NCI-H2196 (cell line): ENCODE data around the gene AFF3.
"Not testable (repeated sequence)": the region's sequence is repeated elsewhere in the genome, so short reads cannot be mapped to it uniquely, and the experiment has no call there.

Source experiments
- DNase-seq: peaks from one replicate; lab custom pipeline; 2025; ENCODE audit not compliant: unreplicated experiment; lab: John Stamatoyannopoulos, UW

Gene AFF3

GRCh38 chr2:100146657-100146960 lies 4.2 kb upstream of the AFF3 start:
- DNase-seq, result no peak

- DNase-seq, result no peak
These were observed 3.7 kb upstream of the AFF3 start for GRCh38 chr2:100145893-100146656.

- DNase-seq, result no peak
These were observed 896 bp upstream of the AFF3 start for GRCh38 chr2:100143286-100143685.

DNA sequence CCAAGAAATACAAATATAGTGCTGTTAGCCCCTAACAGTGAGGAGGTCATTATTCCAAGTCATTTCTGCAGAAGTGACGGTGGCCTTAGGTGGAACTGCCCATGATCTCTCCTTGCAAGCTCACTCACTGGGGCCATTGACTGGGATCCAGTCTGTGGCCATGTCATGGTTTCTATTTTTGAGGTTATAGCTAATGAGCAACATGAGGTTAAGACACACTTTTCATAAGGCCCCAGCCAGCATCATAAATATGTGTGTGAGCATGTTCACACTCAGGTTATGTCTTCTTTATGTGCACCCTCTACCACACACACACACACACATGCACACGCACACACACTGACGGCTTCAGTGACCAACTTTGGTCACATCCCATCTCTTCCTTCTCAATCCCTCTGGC lies 484 bp downstream of the AFF3 start:
- no peak for DNase-seq

DNA sequence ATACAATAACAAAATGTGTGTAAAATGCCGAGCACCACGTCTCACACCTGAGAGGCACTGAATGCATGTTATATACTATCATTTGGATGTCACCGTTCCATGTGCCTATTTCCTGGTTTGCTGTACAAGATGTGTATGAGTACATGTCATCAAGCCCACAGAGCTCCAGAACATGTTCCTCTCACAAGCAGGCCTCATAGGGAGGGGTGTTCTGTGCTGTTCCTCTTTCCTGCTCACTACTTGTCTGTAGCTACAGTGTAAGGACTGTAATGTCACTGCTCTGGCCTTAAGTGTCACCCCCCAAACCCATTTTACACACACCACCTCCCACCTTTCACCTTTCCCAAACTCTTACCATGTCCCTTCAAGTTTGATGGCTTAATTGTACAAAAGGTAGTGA lies 1.8 kb downstream of the AFF3 start:
- no peak for DNase-seq

DNA sequence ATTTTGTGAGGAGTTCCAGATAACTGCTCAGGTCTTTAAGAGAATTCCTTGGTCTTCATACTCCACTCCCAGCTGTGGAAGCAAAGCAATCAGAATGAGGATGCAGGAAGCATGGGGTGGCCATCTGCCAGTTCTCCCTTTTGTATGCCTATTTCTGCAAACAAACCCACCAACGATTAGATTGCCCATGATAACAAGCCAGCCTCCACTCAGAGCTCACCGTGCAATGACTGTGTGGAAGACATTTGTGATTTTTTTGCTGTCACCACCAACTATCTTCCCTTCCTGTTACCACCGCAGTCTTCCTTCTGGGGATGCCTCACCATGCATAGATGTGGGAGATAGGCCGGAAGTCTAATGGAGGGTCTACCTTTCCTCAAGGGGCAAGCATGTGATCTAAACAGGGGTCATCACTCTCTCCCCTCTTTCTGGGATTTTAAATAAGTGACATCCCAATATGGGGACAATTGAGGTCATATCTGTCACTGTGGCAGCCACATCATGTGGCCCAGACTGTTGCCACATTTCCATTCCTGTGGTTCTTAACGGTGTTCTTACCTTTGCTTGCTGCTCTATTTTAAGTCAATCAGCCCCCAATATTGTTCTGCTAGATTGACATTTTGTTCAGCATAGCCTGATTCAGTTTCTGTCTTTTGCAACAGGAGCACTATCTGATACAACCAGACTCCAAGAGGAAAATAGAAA lies 4.4 kb downstream of the AFF3 start:
- no peak for DNase-seq

DNA sequence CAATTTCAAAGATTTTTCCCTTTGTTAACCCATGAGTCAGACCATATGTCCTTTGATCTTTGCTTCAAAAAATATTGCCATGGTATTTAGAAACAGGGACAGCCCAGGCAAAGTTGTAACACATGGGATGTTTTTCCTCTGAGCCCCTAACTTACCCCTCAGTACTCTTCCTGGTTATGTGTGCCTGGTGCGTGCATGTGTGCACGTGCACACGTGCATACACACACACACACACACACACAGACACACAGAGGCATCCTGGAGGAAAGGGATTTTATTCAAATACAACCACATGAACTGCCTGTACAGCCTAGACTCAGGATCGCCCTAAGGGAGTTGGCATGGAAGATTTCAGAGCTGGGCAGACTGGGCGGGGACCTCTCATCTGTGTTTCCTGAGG lies 5.1 kb downstream of the AFF3 start:
- DNase-seq, result no peak

DNA sequence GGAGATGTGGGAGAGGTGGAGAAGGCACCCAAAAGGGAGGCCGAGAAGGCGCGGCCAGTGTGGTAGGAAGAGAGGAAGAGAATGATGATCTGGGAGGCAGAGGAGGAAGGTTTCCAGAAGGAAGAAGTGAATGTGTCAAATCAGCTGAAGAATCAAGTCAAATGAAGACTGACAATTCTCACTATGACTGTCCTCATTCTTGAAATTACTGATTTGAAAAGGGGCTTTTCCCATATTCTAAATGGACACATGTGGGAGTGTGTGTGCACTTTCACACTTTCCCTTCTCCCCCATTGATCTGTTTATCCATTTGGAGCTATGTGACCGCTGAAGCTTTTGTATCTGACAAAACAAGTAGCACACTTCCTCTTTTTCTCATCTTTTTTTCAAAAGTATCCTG lies 6.1 kb downstream of the AFF3 start:
- no peak for DNase-seq

- no peak for DNase-seq
These were observed 7.0 kb downstream of the AFF3 start for GRCh38 chr2:100135415-100135814.

GRCh38 chr2:100130595-100131391 lies 11.6 kb downstream of the AFF3 start:
- DNase-seq, result no peak

DNA sequence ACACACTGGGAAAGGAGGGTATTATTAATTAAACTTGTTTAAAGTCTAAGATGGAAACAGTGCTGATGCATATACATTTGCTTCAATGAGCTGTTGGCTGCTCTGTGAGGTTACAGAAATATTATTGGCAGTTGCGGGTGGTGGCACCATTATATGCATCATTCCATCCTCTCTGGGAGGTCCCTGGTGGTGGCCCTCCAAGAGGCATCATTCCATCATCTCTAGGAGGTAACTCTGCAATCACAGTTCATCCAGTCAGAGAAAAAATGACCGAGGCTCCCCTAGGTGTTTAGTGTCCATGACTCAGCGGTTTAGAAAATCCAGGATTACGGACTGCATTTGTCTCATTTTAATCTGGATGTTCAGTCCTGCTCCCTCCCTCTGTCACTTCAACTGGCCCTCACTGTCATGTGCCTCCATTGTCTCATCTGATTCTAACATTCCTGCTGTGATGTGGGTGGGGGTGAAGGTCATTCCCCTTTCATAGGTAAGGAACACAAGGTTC lies 15.4 kb downstream of the AFF3 start:
- DNase-seq, result no peak

GRCh38 chr2:100126201-100126600 lies 16.2 kb downstream of the AFF3 start:
- DNase-seq, result no peak

DNA sequence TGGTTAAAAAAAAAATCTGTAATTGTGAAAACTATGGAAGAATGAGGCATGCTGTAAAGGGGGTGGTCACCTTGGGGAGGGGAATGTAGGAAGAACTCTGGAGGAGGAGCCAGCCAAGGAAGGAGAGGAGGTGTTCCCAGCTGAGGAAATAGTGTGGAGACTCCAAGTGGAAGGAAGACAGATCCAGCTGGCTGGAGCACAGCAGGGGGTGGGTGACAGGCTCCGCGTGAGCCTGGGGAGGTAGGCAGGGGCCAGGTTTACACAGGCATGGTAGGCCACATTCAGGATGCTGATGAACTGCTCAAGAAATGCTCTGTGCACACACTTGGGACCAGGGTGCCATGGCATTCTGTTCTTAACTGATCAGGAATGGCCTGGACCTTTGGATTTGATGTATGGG lies 16.8 kb downstream of the AFF3 start:
- no peak for DNase-seq

- no peak for DNase-seq
These were observed 17.6 kb downstream of the AFF3 start for GRCh38 chr2:100124761-100125160.

- no peak for DNase-seq
These were observed 21.2 kb downstream of the AFF3 start for GRCh38 chr2:100121124-100121718.

DNA sequence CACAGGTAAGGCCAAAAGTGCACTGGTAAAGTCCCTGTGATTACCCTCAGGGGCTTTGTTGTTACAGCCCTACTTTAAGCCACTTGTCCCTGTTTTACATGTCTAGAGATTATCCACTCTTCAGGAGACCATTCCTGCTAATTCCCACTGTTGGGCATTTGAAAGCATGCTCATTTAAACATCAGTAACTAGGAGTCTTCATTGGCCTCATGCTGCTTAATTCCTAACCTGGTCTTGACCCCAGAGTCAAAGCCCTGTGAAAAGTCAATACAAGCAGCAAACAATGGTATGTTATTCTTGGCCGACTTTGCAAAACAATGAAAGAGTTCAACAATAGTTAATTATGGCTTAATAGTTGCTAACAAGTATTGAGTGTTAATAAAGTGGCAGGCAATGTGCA lies 23.2 kb downstream of the AFF3 start:
- DNase-seq, result no peak

DNA sequence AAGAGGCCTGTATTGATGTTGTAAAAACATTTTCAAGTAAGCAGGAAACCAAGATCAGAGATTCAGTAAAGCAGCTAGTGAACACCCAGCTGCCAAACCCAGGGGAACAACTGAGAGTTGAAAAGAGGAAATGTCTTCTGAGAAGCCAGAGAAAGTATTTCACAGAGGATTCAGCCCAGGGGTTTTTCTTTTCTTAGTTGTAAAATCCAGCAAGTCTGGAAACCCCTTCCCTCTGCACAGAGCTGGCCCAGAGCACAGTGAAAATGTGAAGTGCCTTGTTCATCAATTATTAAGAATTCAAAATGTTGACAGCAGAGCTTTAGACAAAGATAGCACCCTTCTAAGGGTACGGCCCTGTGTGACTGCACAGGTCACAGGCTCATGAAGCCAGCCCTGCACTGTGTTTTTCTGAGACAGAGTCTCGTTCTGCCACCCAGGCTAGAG lies 28.4 kb downstream of the AFF3 start:
- no peak for DNase-seq

- no peak for DNase-seq
These were observed 31.8 kb downstream of the AFF3 start for GRCh38 chr2:100110614-100111000.

GRCh38 chr2:100109986-100110613 lies 32.3 kb downstream of the AFF3 start:
- no peak for DNase-seq

GRCh38 chr2:100108648-100109020 lies 33.8 kb downstream of the AFF3 start:
- not testable (repeated sequence) for DNase-seq
